ES-I3 (cell line): ENCODE results near the gene PYGL.
"Not testable (repeated sequence)": the region's sequence is repeated elsewhere in the genome, so short reads cannot be mapped to it uniquely, and the experiment has no call there.

Source experiments
- H3K36me3 ChIP-seq: 2 replicates; pipeline ENCODE4 v1.6.1; 2013; ENCODE audit warnings: mild to moderate bottlenecking, low read length, control low read depth, moderate library complexity; ENCODE audit not compliant: insufficient read depth
- H3K4me1 ChIP-seq: 2 replicates; pipeline ENCODE4 v1.6.1; 2013; ENCODE audit warnings: mild to moderate bottlenecking, control low read depth, low read length; ENCODE audit not compliant: insufficient read depth
- H3K9ac ChIP-seq: 2 replicates; pipeline ENCODE4 v1.6.1; 2013; ENCODE audit warnings: low read depth, mild to moderate bottlenecking, low read length, moderate library complexity
- H3K9me3 ChIP-seq: 2 replicates; pipeline ENCODE4 v1.6.1; 2013; ENCODE audit warnings: mild to moderate bottlenecking, low read length, moderate library complexity; ENCODE audit not compliant: control insufficient read depth, insufficient read depth

Gene PYGL

DNA sequence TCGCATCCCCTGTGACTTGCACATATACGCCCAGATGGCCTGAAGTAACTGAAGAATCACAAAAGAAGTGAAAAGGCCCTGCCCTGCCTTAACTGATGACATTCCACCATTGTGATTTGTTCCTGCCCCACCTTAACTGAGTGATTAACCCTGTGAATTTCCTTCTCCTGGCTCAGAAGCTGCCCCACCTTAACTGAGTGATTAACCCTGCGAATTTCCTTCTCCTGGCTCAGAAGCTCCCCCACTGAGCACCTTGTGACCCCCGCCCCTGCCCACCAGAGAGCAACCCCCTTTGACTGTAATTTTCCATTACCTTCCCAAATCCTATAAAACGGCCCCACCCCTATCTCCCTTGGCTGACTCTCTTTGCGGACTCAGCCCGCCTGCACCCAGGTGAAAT is 47.9 kb downstream of the PYGL start:
- not testable (repeated sequence) for H3K36me3 ChIP-seq, H3K9me3 ChIP-seq
- Histone ChIP-seq H3K4me1 (peaks cover 25% of the 10 kb centered on the region), H3K9ac (peak overlapping the region; percentile 53)

GRCh38 chr14:50892255-50892654 is 52.0 kb downstream of the PYGL start:
- Histone ChIP-seq H3K9me3 (no peaks in the 10 kb centered on the region), H3K36me3 (no peaks in the 10 kb centered on the region; the same call in 1 of the 2 replicates), H3K4me1 (peaks cover 11% of the 10 kb centered on the region; the same call in 1 of the 2 replicates), H3K9ac (no peak overlapping the region)

GRCh38 chr14:50887476-50887875 is 56.8 kb downstream of the PYGL start:
- no peaks in the 10 kb centered on the region for H3K36me3 ChIP-seq
- no peak overlapping the region for H3K9ac ChIP-seq
- H3K9me3 ChIP-seq: no peaks in the 10 kb centered on the region
- peaks cover 12% of the 10 kb centered on the region; the same call in 1 of the 2 replicates for H3K4me1 ChIP-seq

- no peaks in the 10 kb centered on the region for H3K36me3 ChIP-seq
- peaks cover 7% of the 10 kb centered on the region; the same call in 1 of the 2 replicates for H3K4me1 ChIP-seq
- no peaks in the 10 kb centered on the region for H3K9me3 ChIP-seq
- H3K9ac ChIP-seq: no peak overlapping the region
Measured at GRCh38 chr14:50883827-50884197, 60.5 kb downstream of the PYGL start.

DNA sequence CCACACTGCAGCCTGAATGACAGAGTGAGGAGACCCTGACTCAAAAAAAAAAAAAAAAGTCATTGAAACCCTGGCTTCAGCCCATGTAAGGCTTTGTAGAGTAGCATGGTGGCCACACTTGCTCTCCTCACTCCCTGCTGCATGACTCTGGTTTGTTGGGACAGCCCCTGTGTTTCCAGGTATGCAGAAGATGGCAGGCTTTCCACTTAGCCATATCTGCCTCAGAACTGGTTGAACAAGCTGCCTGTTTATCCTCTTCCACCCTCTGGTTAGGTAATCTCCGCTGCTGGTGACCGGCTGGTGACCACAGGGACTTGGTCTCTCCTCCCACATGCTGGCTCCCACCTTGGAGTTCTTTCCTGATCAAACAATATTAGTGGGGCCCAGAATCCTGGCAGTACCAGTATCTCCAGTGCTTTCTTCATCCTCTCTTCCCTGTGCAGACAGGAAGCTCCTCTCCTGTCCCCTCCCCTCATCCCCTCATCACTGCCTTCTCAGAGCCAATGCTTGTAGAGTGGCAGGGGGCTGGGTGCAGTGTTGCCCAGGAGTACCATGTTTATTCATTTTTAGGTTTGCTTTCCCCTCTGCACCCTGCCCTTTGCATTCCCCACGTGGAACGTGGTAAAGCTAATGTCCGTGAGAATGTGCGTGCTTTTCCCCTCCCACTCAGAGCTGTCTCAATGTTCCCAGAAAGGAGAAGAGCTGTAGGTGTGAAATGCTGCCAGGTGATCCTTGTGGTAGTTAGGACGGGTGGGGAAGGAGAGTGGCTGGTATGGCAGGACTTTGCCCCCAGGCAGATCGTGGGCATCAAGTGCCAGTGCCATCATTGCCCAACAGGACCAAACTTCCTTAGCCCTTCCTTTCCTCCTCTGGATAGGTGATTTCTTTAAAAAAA is 61.1 kb downstream of the PYGL start:
- no peaks in the 10 kb centered on the region for H3K36me3 ChIP-seq
- H3K9ac ChIP-seq: no peak overlapping the region
- H3K4me1 ChIP-seq: peaks cover 7% of the 10 kb centered on the region; the same call in 1 of the 2 replicates
- no peaks in the 10 kb centered on the region for H3K9me3 ChIP-seq

DNA sequence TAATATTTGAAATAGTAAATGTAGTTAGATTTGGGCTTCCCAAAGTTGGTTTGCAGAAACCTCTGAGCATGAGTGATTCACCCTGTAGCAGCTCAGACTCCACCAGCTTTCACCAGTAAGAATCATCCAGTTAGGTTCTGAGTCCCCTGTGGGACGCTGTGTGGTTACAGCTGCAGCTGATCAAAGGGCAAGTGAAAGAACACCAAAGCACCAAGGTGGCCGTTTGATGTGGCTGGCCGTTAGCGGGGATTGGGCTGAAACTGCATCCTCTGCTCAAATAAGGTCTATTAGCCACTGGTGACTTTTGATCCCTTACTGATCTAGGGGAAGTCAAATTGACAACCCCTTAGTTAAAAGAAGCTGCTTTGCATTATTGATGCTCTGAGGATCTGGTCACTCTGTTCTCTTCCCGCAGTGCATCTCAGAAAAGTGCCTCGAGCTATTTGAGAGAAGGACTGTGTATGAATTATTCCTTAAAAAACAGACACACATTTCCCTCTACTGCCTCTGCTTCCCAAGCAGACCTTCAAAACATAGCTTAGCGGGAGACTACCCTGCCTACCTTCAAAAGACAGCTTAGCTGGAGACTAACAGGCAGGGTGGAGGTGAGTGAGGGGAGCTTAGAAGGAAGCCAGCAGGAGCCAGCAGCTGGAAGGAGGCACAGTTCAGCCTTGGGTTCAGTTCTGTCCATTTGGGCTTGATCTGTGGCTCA is 68.8 kb downstream of the PYGL start:
- Histone ChIP-seq H3K4me1 (peaks cover 9% of the 10 kb centered on the region; the same call in 1 of the 2 replicates), H3K9ac (no peak overlapping the region), H3K36me3 (no peaks in the 10 kb centered on the region), H3K9me3 (no peaks in the 10 kb centered on the region)

DNA sequence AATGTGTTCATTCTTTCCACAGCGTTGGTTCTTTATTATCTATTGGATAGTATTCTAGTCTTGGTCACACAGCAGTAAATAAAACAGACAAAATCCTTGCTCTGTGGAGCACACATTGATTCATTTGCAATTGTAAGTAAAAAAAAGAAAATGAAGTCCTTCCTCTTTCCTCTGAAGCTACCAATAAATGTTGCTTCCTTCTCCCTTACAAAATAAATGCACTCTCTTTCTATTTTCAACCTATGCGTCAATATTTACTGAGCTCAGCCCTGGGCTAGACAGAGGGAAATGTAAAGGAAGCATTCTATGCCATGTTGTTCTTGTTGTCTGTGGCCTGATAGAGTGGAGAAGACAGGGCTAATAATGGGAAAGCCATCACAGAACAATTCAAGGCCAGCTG is 69.5 kb downstream of the PYGL start:
- Histone ChIP-seq H3K36me3 (no peaks in the 10 kb centered on the region), H3K9me3 (no peaks in the 10 kb centered on the region), H3K4me1 (peaks cover 9% of the 10 kb centered on the region; the same call in 1 of the 2 replicates), H3K9ac (no peak overlapping the region)

- H3K4me1 ChIP-seq: peaks cover 9% of the 10 kb centered on the region; the same call in 1 of the 2 replicates
- no peaks in the 10 kb centered on the region for H3K9me3 ChIP-seq
- H3K36me3 ChIP-seq: no peaks in the 10 kb centered on the region
- peak within 1 kb of the TSS; percentile 57; the same call in 1 of the 2 replicates for H3K9ac ChIP-seq
Measured at GRCh38 chr14:50871914-50872732, 72.2 kb downstream of the PYGL start, which contains the start of gene ABHD12B. TSS of gene ABHD12B (plus strand) at chr14:50872053. CDS start at chr14:50872175, 122 bp downstream.

DNA sequence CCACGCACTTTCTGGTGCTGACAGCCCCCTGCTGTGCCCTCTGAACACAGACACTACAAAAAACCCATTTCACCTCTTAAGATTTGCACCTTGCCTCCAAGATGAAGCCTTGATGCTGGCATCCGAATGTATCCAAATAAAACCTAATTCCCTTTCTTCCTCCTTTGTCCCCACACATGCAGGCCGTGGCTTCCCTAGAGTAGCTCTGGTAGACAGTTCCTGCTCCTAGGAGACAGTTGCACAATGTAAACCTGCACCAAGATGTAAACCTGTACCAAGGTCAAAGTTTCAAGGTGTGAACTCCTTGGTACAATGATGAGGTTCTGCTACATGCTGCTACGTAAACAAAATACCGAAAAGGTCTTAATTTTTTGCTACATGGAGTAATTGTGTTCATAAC is 73.1 kb downstream of the PYGL start:
- Histone ChIP-seq H3K4me1 (peaks cover 6% of the 10 kb centered on the region; the same call in 1 of the 2 replicates), H3K9ac (no peak overlapping the region), H3K9me3 (no peaks in the 10 kb centered on the region), H3K36me3 (no peaks in the 10 kb centered on the region)

DNA sequence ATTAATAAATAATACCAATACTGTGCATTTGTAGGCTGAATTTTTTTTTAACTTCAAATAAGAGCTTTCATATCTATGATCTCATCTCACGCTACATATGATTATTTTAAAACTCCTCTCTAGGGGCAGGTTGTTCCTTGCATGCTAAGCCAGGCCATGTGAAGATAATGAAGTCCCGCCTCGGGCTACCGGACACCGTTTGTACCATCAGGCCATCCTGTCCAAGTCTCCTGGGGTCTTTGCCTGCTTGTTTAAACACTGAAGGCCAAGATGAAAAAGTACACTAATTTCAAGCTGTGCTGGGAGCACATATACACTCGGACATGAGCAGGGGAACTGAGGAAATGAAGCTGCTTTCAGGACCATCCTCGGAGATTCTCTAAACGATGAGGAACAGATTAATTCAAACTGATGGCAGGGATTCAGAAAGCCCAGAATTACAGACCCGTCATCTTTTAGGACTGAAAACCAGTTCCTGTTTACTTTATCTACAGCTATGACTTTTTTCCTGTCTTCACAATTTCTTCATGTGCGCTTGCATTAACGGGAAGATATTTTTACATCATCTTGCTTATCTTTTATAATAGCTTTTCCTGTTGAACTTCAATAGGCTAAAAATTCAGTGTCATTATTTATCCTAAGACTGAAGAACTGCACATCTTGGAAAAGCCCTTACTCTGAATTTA is 78.7 kb downstream of the PYGL start:
- Histone ChIP-seq H3K36me3 (no peaks in the 10 kb centered on the region), H3K4me1 (peaks cover 8% of the 10 kb centered on the region; the same call in 1 of the 2 replicates), H3K9me3 (no peaks in the 10 kb centered on the region), H3K9ac (no peak overlapping the region)

GRCh38 chr14:50864946-50865345 is 79.3 kb downstream of the PYGL start:
- H3K36me3 ChIP-seq: no peaks in the 10 kb centered on the region
- H3K4me1 ChIP-seq: peaks cover 8% of the 10 kb centered on the region; the same call in 1 of the 2 replicates
- no peaks in the 10 kb centered on the region for H3K9me3 ChIP-seq
- no peak overlapping the region for H3K9ac ChIP-seq

- Histone ChIP-seq H3K9ac (no peak overlapping the region), H3K4me1 (peaks cover 8% of the 10 kb centered on the region), H3K36me3 (no peaks in the 10 kb centered on the region), H3K9me3 (no peaks in the 10 kb centered on the region)
Measured at GRCh38 chr14:50864237-50864636, 80.0 kb downstream of the PYGL start.

DNA sequence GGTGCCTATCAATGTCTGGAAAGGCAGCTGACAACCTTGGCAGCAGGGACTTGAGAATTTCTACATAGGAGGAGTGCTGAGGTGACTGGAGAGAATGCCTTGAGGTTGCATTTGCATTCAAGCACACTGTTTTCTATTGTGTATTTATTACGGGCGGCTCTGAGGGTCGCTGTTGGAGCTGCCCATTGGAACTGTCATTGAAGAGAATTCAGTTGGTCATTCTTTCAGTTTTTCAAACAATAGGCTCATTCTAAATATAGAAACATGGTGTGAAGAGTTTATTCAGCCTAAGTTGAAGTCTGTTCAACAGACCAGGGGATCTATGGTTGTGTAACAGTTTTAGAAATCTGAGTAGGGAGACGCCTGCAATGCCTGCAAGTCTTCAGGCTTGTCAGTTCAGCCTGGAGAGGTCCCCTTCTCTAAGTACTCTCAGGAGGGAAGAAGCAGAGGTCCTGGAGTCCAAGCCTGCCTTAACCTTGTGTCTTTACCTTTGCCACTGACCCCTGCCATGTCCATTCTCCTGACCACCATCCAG is 82.2 kb downstream of the PYGL start:
- Histone ChIP-seq H3K9me3 (no peaks in the 10 kb centered on the region), H3K4me1 (peaks cover 8% of the 10 kb centered on the region), H3K9ac (no peak overlapping the region), H3K36me3 (no peaks in the 10 kb centered on the region)
